ENCODE measurements around the gene PAQR4.
"Not testable (repeated sequence)": the region's sequence is repeated elsewhere in the genome, so short reads cannot be mapped to it uniquely, and the experiment has no call there.

The PAQR4 gene

DNA sequence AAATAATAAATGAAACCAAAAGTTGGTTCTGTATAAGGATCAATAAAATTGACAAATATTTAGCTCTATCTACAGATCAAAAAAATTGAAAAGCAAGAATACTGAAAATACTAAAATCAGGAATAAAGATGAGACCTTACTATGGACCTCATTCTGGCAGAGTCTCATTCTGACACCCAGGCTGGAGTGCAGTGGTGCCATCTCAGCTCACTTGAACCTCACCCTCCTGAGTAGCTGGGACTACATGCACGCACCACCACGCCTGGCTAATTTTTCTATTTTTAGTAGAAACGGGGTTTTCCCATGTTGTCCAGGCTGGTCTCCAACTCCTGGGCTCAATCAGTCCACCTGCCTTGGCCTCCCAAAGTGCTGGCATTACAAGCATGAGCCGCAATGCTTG lies 27.1 kb upstream of the PAQR4 start:
- no peak for DNase-seq

DNA sequence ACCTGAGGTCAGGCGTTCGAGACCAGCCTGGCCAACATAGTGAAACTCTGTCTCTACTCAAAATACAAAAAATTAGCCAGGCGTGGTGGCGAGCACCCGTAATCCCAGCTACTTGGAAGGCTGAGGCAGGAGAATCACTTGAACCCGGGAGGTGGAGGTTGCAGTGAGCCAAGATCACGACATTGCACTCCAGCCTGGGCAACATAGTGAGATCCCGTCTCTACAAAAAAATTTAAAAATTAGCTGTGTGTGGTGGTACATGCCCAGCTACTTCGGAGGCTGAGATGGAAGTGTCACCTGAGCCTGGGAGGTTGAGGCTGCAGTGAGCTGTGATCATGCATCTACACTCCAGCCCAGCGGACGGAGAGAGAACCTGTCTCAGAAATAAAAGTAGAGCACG lies 25.4 kb upstream of the PAQR4 start:
- not testable (repeated sequence) for DNase-seq

DNA sequence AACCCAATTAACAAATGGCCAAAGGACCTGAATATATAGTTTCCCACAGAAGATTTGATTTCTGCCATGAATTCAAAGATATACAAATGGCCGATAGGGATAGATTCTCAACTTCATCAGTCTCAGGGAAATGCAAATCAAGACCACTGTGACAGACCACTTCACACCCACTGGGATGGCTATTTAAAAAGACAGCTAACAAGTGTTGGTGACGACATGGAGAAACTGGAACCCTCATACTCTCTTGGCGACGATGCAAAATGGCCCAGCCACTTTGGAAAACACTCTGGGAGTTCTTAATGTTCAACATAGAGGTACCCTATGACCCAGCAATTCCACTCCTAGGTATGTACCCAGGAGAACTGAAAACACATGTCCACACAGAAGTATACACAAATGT lies 22.5 kb upstream of the PAQR4 start:
- DNase-seq = no peak

DNA sequence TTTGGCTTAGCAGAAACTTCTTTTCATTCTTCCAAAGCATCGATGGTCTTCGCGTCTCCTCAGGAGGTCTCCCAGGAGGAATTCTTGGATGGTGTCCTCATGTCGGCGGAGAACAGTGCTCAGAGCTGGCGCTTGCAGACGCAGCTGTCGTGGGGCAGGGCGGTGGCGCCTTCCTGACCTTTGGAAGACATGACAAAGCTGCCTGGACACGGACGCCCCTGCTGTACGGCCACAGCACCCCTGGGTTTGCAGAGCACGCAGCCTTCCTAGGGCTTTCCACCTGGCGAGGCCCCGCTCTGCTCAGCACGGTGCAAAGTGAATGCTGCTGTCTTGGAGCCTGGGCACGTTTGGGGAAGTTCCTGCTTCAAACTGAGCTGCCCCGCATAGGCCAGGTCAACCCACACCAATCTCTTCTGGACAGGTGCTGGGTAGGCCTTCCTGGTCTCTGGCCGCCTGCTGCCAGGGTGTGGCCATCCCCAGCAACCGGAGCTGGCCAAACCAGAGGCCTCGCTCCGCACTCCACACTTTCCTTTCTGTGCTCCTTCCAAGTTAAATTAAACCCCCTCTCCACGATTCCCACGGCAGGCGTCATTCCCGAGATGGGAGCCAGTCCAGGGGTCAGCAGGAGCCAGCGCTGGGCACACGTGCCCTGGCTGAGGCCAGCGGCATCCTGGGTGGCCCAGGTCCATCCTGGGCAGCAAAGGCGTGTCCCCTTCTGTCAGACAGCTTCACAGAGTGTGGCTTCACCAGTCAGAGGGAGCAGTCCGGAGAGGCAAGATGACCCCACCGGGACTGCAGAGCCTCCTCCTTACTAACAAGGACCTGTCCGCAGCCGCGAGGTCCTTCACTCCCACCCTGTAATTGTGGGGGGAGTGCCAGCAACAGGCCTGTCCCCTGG lies 20.1 kb upstream of the PAQR4 start:
- DNase-seq = no peak

DNA sequence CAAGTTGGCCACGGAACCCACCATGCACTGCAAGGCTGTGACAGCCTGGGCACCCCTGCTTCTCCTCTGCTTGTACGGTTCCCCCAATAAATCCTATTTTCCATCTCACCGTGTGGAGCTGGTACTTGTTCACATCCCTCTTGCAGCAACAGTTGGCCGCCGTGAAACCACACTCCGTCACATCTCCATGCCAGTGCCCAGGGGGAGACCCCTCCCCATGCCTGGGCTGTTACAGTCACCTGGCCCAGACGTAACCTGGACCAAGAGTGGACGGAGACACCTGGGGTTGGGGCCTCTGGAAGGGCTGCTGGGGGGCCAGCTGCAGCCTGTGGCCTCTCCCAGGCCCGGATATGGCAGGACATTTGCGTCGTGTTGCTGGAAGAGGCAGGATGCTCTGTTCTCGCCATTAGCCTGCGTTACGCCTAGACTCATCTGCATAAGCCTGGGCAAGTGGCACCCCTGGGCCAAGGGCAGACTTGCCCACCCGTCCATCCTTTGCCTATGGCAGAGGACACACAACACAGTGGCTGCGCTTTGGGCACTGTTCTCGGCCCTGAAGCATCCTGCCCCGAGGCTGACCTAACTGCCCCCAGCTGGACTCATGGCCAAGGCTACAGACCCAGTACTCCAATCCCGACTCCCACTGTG lies 19.3 kb upstream of the PAQR4 start:
- DNase-seq = no peak

DNA sequence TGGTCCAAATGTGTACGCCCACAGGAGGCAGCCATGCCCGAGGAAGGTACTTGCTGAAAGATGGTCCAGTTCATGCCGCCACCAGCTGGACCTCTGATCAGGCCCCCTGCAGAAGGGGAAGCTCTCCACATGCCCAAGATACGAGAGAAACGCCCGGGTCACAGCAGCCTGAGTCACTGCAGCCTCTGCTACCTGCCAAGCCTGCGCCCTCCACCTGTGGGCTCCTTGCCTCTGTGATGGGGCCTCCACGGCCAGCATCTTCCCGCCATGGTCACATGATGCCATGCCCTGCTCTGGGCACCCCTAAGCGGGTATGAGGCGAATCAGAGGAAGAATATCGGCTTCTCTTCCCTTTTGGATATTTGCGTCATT lies 18.8 kb upstream of the PAQR4 start:
- DNase-seq = no peak

DNA sequence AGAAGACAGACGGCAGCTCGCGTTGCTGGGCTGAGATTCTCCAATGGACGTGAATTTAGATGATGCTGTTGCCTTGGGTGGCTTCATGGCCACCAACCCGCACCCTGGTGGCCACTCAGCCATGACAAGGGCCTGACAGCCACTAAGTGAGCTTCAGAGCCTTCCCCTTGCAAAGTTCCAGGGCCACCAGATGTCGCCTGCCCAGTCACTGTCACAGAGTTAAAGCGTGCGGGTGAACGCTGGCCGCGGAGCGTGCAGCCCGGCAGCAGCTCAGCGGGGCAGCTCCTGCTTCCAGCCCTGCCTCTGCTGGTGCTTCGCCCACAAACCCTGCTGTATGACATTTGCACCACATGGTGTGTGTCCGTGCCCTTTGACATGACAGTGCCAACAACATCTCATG lies 18.4 kb upstream of the PAQR4 start:
- DNase-seq = no peak

DNA sequence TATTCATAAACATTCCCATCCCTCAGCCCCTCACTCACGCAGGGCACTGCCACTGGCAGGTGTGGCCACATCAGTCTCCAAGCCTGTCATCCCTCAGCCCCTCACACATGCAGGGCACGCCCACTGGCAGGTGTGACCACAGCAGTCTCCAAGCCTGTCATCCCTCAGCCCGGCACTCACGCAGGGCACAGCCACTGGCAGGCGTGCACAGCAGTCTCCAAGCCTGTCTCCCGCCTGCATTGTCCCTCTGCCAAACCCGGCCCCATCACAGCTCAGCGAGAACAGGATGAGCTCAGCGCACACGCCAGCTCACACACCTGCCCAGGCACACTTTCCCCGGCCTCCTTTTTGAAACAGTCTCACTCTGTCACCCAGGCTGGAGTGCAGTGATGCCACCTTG lies 16.5 kb upstream of the PAQR4 start:
- no peak for DNase-seq

DNA sequence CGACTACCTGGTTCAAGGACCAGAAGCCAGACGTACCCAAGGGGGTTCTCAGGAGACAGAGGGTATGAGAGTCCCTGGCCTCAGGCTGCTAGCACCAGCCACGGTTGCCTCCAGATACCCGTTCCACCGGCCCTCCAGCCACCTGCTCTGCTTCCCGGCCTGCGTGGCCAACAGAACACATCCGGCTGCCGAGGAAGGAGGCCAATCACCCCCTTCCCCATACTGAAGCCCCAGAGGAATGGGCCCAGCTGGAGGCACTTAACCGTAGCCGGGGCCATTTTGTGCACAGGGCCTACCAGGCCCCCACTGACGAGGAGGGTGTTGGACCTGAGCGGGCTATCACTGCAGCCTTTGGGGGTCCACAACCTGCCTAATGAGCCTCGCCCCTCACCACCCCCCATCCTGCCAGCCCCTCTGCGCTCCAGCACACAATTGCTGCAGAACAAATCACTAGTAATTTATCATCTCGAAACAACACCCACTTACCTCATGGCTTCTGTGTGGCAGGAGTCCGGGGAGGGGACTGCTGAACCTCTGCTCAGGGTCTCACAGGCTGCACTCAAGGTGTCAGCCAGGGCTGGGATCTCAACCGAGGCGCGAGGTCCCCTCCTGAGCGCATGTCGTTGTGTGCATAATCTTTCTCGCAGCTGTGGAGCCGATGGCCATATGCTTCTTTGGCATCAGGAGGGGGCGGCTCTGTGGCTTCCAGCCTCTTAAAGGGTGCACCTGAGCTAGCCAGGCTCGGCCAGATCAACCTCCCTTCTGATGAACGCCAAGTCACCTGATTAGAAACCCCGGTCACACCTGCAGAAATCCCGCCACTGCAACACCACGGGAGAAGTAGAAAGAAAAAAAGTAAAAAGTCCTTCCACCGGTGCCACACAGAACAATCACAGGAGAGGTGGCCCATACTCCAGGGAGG lies 15.2 kb upstream of the PAQR4 start:
- no peak for DNase-seq

DNA sequence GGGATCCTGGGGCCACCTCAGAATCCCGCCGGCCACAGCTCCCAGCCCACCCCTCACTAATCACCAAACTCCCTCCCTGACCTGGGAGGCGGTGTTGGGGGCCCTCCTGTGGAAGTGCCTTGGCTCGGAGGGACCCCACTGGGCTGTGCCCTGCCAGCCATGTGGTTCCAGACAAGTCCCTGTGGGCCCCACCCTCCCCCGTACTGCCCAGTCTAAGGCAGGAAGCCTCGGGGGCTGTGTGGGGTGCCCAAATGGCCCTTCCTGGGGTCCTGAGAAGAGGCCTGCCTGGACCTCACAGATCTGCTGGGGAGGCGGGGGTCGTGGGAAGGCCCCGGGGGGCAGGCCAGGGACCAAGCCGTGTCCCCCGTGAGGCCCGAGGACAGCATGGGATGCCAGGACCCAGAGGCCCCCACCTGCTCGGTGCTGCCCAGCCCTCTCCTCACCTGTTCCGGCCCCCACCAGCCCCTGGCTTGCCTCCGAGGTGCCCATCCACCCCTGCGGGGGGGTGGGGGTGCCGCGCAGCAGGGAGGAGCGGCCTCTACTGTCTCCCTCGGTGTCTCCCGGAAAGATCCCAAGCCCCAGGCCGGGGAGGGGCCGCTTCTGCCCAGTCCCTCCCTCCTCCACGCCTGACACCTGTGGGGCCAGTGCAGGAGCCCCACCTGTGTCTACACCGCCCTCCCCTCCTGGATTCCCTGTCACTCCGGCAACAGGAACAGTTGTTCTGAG lies 14.3 kb upstream of the PAQR4 start:
- DNase-seq = no peak

DNA sequence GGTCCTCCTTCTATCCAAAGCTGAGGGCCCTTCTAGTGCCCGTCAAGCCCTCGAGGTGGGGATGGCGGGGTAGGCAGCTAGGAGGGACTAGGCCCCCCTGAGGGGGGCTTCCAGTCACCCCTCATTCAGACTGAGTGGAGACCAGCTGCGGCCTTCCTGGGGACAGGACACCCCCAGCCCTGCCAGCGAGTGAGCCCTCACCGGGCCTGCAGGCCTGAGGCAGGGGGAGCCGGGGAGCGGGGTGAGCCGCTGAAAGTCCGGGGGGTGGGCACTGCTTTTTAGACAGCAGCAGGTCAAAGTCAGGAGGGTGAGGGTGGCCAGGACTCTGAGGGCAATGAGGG lies 13.7 kb upstream of the PAQR4 start:
- no peak for DNase-seq

DNA sequence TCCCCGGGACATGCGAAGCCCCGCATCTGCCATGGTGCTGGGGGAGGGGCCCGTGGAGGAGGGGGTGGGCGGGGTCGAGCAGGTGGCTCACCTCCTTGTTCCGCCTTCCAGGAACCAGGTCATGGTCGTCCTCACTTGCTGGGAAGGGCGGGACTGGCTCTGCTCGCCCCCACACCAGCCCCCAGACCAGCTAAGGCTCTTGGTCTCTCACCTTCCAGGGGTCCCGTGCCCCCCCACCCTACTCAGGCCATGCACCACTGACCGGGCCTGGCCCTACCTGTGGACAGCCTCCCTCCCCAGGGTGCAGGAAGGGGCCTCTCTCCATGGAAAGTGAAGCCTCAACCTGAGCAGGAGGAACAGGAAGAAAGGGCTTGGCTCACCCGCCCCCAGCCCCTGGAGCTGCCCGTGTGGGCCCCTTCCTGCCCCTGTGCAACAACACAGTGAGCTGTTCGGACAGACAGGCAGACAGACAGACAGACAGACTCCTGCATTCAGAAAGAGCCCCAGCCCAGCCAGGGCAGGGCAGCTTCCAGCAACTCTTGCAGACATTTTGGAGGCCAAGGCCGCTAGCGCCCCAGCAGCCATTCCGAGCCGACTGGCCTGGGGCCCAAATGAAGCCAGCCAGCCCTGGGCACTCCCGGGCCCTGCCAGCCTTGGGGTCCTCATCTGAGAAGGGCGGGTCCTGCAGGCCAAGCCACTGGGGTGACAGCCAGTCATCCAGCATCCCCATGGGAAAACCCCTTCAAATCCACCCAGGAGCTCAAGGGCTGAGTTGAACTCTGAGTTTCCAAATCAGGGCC lies 13.2 kb upstream of the PAQR4 start:
- no peak for DNase-seq

DNA sequence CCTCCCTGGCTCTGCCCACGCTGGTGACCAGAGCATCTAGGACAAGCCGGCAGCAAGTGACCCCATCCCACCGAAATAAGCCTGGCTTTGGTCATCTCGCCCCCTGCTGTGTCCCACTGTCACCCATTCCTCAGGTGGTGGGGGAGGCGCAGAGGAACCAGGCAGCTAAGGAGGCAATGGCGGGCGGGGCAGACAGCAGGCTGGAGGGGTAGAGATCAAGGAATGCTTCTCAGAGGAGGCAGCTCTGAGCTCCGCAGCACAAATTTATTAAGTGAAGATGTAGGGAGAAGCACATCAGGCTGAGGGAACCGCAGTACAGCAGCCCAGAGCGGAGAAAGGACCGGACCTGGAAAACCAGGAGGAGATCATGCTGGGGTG lies 12.6 kb upstream of the PAQR4 start:
- DNase-seq = no peak

DNA sequence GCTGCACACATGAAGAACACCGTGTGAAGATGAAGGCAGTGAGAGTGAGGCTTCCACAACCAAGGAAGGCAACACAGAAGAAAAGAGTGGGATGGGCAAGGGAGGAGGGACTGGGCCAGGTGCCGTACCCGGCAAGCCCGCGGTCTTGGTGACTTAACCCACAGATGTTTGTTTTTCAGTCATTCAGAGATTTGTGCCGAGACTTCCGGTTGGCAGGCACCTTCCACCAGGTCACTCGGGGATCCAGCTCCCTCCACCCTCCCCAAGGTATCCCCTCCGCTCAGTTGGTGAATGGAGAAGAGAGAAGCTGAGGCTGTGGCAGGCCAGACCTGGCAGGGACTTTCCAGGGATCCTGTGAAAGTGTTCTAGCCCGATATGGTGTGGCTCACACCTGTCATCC lies 9.9 kb upstream of the PAQR4 start:
- DNase-seq = no peak

DNA sequence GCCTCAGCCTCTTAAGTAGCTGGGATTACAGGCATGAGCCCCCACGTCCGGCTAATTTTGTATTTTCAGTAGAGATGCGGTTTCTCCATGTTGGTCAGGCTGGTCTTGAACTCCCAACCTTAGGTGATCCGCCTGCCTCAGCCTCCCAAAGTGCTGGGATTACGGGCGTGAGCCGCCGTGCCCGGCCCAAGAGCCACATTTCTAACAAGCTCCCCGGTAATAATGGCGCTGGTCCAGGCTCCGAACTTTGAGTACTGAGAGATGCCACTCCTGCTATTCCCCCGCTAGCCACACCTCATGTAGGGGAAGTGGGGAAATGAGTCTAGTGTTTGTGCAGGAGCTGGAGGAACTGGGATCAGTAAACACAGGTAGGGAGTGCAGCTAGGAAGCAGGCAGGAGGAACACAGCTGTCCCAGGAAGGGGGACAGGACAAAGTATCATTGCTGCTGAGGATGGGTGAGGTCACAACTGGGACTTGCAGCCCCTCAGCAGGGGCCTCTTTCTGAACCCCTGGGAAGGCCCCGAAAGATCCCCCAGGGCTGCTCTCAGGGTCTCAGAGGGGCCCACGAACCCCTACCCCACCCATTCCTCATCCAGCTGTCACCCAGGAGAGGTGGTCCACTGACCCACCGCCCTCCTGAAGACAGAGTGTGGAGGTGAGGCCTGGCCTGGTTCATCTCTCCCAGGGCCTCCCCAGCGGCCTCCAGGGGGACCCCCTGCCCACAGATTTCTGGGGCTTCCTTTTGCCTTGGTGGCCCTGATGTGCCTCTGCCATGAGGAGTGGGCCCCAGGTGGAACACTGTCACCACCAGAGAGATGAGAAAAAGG lies 8.8 kb upstream of the PAQR4 start:
- DNase-seq = no peak

DNA sequence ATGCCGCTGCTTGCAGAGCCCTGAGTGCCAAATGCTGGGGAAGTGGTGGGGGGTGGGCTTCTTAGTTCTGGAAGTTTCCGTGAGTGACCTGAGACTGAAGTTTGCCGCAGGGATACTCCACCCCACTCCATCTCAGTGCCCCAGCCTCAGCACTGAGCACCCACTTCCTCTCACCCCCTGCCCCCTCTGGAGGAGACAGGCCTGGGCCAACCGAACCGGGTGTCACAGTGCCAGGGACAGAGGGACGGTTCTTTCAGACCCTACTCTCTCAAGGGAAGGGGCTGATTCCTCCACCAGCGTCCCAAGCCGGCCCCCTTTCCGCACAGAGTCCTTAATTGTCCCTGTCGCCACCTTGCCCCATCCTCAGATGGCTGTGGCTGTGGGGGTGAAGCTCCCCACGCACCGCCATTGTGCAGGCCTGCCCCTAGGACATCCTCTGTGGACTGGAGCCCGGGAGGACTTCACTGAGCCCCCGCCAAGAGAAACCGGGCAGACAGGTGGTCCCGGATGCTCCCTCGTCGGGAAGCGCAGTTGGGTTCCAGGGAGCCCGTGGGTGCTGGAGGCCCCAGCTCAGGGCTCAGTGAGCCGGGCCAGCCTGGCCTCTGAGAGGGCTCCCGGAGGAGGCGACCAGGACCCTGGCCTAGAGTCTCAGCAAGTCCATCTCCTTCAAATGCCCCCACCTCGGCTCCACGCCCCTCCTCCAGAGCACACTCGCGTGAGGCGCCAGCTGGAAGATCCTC lies 6.6 kb upstream of the PAQR4 start:
- DNase-seq = no peak

DNA sequence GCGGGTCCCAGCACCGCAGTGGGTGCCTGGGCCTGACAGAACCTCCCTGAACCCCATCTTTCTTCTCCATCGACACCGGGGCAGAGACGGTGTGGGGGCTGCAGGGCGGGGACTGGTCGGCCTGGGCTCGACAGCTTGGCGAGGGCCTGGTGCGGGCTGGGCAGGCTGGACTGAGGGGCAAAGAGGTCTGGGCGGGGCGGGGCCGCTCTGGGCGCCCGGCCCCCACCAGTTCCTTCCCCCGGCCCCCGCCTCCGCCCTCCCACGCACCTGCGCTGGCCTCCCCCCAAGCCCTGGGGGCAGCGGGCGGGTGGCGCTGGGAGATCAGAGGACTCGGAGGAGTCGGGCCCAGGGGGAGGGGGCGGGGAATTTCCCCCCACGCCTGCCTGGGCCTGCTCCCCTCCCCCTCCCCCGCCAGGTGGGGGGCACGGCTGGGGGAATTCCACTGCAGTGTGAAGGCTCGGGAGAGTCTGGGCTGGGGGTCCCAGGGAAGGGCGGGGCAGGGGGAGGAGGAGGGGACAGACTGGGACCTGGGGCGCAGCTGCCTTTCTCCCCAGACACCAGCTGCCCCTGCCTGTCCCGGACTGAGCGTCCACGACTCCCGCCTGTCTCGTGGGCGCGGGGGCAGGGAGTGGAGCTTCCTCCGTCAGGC lies 6.0 kb upstream of the PAQR4 start:
- DNase-seq = no peak

DNA sequence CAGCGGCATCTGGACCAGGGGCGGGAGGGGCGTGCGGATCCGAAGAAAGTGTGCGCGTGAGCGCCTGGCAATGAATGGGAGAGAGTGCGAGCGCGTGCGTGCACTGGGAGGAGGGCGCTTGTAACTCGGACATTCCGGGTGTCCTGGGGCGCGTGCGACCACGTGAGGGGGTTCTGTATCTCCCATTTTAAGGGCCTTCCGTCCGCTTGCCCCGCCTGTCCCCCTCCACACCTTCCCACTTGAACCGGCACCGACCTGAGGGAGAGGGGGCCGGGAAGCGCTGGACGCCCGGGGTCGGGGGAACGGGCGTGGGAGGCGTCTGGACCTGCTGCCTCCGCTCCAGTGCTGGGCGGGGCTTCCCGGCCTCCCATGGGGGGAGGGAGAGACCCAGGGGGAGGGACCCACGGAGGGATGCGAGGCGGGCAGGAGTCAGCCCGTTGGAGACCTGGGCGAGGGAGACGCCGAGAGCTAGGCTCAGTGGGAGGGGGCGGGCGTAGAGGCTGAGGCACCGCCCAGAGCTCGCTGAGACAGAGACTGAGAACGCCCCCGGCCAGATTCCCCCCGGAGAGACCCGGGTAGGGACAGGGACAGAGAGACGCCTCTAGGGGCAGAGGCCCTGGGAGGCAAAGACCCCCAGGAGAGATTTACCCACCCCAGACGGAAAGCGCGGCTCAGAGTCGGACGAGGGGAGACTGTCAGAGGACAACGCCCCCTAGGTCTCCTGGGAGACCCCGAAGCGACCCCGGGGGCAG lies 5.2 kb upstream of the PAQR4 start, which contains the start of gene KREMEN2:
Gene KREMEN2, plus strand, starts transcription at position 553 of the 752 bp plus-strand sequence. CDS start 246 bp downstream, outside the sequence.
- DNase-seq = no peak
